Endothelial cell of umbilical vein (primary cell): ENCODE measurements around the gene NFATC3. TPM values are rescaled to one million over a fixed set of nuclear protein-coding genes. Genes with fewer than 3 reads are reported as not detected.

Source experiments
- BruUV-seq: library from RNA; stranded (reverse); fragments of 400-500 nt; replicated peaks from 2 replicates; lab custom pipeline; 2021; lab: Mats Ljungman, UMichigan
- CTCF ChIA-PET: fragments of 300-600, 350-600 bp; sonication (Branson Sonifier 250); formaldehyde crosslinking; loops from one replicate; lab custom pipeline; 2021; ENCODE audit warnings: antibody characterized with exemption, inconsistent platforms; lab: Charles Lee
- POLR2A ChIA-PET: fragments of 300-600, 350-600 bp; sonication (Branson Sonifier 250); formaldehyde crosslinking; loops from one replicate; lab custom pipeline; 2021; ENCODE audit warnings: antibody characterized with exemption, inconsistent platforms; lab: Charles Lee
- DNase-seq: peaks from one replicate; pipeline ENCODE4 v3.0.0-alpha.2; 2011; ENCODE audit warnings: low read depth, low spot score
- FAIRE-seq: peaks from 2 replicates; lab custom pipeline; 2011; peaks lifted over from hg19 to GRCh38; lab: Jason Lieb, UNC
- H2AFZ ChIP-seq: 2 replicates; pipeline ENCODE4 v1.6.0; 2012; ENCODE audit warnings: low read depth, low read length, control low read depth, inconsistent platforms
- H3K27ac ChIP-seq: 2 replicates; pipeline ENCODE4 v1.5.1; 2011; ENCODE audit warnings: low read depth, mild to moderate bottlenecking, control low read depth, low read length, moderate library complexity; ENCODE audit not compliant: insufficient read depth
- H3K27me3 ChIP-seq, 2 experiments: 2 replicates each; pipeline versions ENCODE4 v1.6.0 to v1.6.1; 2011; ENCODE audit warnings: low read length in 2 of 2, mixed read lengths in 1 of 2; ENCODE audit not compliant: control insufficient read depth in 2 of 2, insufficient read depth in 2 of 2
- H3K36me3 ChIP-seq, 2 experiments: 2 replicates in 1 of 2; 3 replicates in 1 of 2; pipeline ENCODE4 v1.5.1; 2011; ENCODE audit warnings: low read length in 2 of 2, mild to moderate bottlenecking in 1 of 2, moderate library complexity in 1 of 2; ENCODE audit not compliant: control insufficient read depth in 2 of 2, insufficient read depth in 2 of 2; ENCODE audit errors: extremely low read depth in 1 of 2
- H3K4me1 ChIP-seq: 3 replicates; pipeline ENCODE4 v1.5.1; 2011; ENCODE audit warnings: mild to moderate bottlenecking, low read length; ENCODE audit not compliant: control insufficient read depth, insufficient read depth; ENCODE audit errors: extremely low read depth
- H3K4me2 ChIP-seq: 2 replicates; pipeline ENCODE4 v1.6.1; 2011; ENCODE audit warnings: low read length, control low read depth, mixed read lengths; ENCODE audit not compliant: insufficient read depth
- H3K4me3 ChIP-seq, 3 experiments: fragments of 200-600 bp in 1 of 3; sonication (generic), shearing (Covaris generic) in 1 of 3; replicated peaks in 1 of 3; 2 replicates each; pipeline ENCODE4 v1.5.1; 2011 to 2016; ENCODE audit warnings: control low read depth in 3 of 3, low read length in 3 of 3, mild to moderate bottlenecking in 2 of 3, inconsistent platforms in 1 of 3, low read depth in 1 of 3, moderate library complexity in 1 of 3; ENCODE audit not compliant: insufficient read depth in 1 of 3
- H3K79me2 ChIP-seq: 2 replicates; pipeline ENCODE4 v1.6.0; 2012; ENCODE audit warnings: low read length, inconsistent platforms; ENCODE audit not compliant: control insufficient read depth, insufficient read depth
- H3K9ac ChIP-seq: replicated peaks from 2 replicates; pipeline ENCODE3; 2011; ENCODE audit warnings: low read length, control low read depth; ENCODE audit not compliant: insufficient read depth; ENCODE audit errors: extremely low read depth
- H3K9me1 ChIP-seq: replicated peaks from 3 replicates; pipeline ENCODE4 v1.6.0; 2011; ENCODE audit warnings: mild to moderate bottlenecking, low read length; ENCODE audit not compliant: control insufficient read depth, insufficient read depth; ENCODE audit errors: extremely low read depth
- H3K9me3 ChIP-seq: replicated peaks from 2 replicates; pipeline ENCODE4 v1.5.1; 2012; ENCODE audit warnings: low read length, inconsistent platforms; ENCODE audit not compliant: control insufficient read depth, insufficient read depth
- H4K20me1 ChIP-seq: replicated peaks from 2 replicates; pipeline ENCODE3; 2011; ENCODE audit warnings: mild to moderate bottlenecking, low read length; ENCODE audit not compliant: control insufficient read depth, insufficient read depth; ENCODE audit errors: extremely low read depth
- CTCF ChIP-seq, 2 donors: IDR thresholded peaks; 1 replicate in 1 of 2; 2 replicates in 1 of 2; pipeline ENCODE4 v1.5.1; 2011; ENCODE audit warnings: low read length in 2 of 2, mild to moderate bottlenecking in 2 of 2, moderate library complexity in 2 of 2, control low read depth in 1 of 2, inconsistent platforms in 1 of 2, low read depth in 1 of 2; ENCODE audit not compliant: insufficient read depth in 1 of 2; ENCODE audit errors: extremely low read depth in 1 of 2
- EZH2 ChIP-seq: IDR thresholded peaks from 2 replicates; pipeline ENCODE4 v1.6.1; 2012; ENCODE audit warnings: borderline replicate concordance, low read depth, mild to moderate bottlenecking, moderate library complexity, low read length, inconsistent platforms; ENCODE audit not compliant: severe bottlenecking
- FOS ChIP-seq: IDR thresholded peaks from 2 replicates; pipeline ENCODE4 v1.6.1; 2011; ENCODE audit warnings: mild to moderate bottlenecking, low read length, moderate library complexity, borderline replicate concordance; ENCODE audit not compliant: insufficient read depth
- GATA2 ChIP-seq: IDR thresholded peaks from 2 replicates; pipeline ENCODE4 v1.7.0; 2011; ENCODE audit warnings: low read depth, mild to moderate bottlenecking, moderate library complexity, mixed read lengths, low read length; ENCODE audit not compliant: insufficient read length, insufficient read depth
- JUN ChIP-seq: IDR thresholded peaks from 2 replicates; pipeline ENCODE4 v1.6.1; 2011; ENCODE audit warnings: borderline replicate concordance, low read depth; ENCODE audit not compliant: insufficient read length, insufficient read depth
- MAX ChIP-seq: IDR thresholded peaks from 2 replicates; pipeline ENCODE4 v1.6.1; 2011; ENCODE audit not compliant: insufficient read depth, insufficient read length
- MYC ChIP-seq: IDR thresholded peaks from one replicate; pipeline ENCODE4 v1.6.1; 2011; ENCODE audit warnings: mild to moderate bottlenecking, low read depth, low read length
- POLR2A ChIP-seq: IDR thresholded peaks from 2 replicates; pipeline ENCODE4 v1.6.1; 2012; ENCODE audit warnings: low read depth, mild to moderate bottlenecking, control low read depth, low read length
- POLR2AphosphoS5 ChIP-seq: IDR thresholded peaks from 2 replicates; pipeline ENCODE4 v1.6.1; 2012; ENCODE audit warnings: low read depth, mild to moderate bottlenecking, control low read depth, low read length, moderate library complexity; ENCODE audit not compliant: insufficient read depth
- dilution Hi-C: fragments of 300-500 bp; cut with MboI; formaldehyde crosslinking; loops from one replicate; pipeline ENCODE4 v1.15.0; 2019; ENCODE audit warnings: low sequenced_read_pairs; ENCODE audit not compliant: extremely low pct_ligation_motif_present
- intact Hi-C: fragments of 100-400 bp; cut with micrococcal nuclease; formaldehyde crosslinking; loops from one replicate; pipeline ENCODE4 v1.10.0; 2022
- polyA plus RNA-seq, 4 experiments: library from polyadenylated mRNA; depleted of rRNA in 3 of 4; stranded (reverse) in 3 of 4; unstranded in 1 of 4; fragments of >200 nt; gene quantifications; 2 replicates each; pipeline versions ENCODE4 v1.2.1 to v1.2.3, GENCODE V29; 2011 to 2012; ENCODE audit warnings: missing spikeins in 1 of 4
- total RNA-seq: library from RNA; stranded (reverse); gene quantifications from 2 replicates; pipeline ENCODE4 v1.2.3, GENCODE V29; 2021

The NFATC3 gene
- total and polyA plus RNA-seq, 2 donors (not counting 3 experiments of a cell fraction or from before 2014, with no cell fraction given): 15.6 to 33.1 TPM

- H2AFZ ChIP-seq: no peak overlapping the region
- no peaks in the 10 kb centered on the region for H4K20me1 ChIP-seq
- H3K79me2 ChIP-seq: no peaks in the 10 kb centered on the region
- intact Hi-C loops: no loop called here
- H3K9ac ChIP-seq: no peak overlapping the region
- TF ChIP-seq CTCF (IDR thresholded peaks at IDR 0.05; ENCODE audit: extremely low read depth in 1 of 2, insufficient read depth in 1 of 2, low read depth in 1 of 2, low read length in 2 of 2): no peak
- TF ChIP-seq POLR2A: no peak
- TF ChIP-seq EZH2: no peak
- no peak for TF ChIP-seq MAX
- TF ChIP-seq FOS: no peak
- no peak for TF ChIP-seq MYC
- TF ChIP-seq POLR2AphosphoS5: no peak
- TF ChIP-seq JUN: no peak
- TF ChIP-seq GATA2: no peak
- DNase-seq (no peak), FAIRE-seq (no peak)
- POLR2A ChIA-PET: no interaction called here
- no peaks in the 10 kb centered on the region for H3K4me1 ChIP-seq
- no peak overlapping the region for H3K27ac ChIP-seq
- CTCF ChIA-PET: interaction anchor here (0.7 to 3.6 kb wide), 4 partner anchors 13 to 159 kb away, joined by 3 to 12 read pairs (median 4); partner anchors contain the start of gene NFATC3
- H3K4me3 ChIP-seq: no peak overlapping the region
- no peaks in the 10 kb centered on the region for H3K27me3 ChIP-seq
- H3K4me2 ChIP-seq: no peak overlapping the region
- H3K9me3 ChIP-seq: no peaks in the 10 kb centered on the region
- no TSS peak for BruUV-seq
- dilution Hi-C loops: no loop called here
- H3K36me3 ChIP-seq: peaks cover 0 to 30% of the 10 kb centered on the region in 2 experiments
- no peaks in the 10 kb centered on the region for H3K9me1 ChIP-seq
These were observed 14.2 kb upstream of the NFATC3 start for GRCh38 chr16:68070806-68071517.
